Bone marrow (tissue), 2 donors: ENCODE measurements around the gene BLVRA.
"Not testable (repeated sequence)": the region's sequence is repeated elsewhere in the genome, so short reads cannot be mapped to it uniquely, and the experiment has no call there.

ENCODE experiments used
- DNase-seq, 2 donors: peaks; one replicate each; lab custom pipeline; 2025; lab: John Stamatoyannopoulos, UW

Gene BLVRA

DNA sequence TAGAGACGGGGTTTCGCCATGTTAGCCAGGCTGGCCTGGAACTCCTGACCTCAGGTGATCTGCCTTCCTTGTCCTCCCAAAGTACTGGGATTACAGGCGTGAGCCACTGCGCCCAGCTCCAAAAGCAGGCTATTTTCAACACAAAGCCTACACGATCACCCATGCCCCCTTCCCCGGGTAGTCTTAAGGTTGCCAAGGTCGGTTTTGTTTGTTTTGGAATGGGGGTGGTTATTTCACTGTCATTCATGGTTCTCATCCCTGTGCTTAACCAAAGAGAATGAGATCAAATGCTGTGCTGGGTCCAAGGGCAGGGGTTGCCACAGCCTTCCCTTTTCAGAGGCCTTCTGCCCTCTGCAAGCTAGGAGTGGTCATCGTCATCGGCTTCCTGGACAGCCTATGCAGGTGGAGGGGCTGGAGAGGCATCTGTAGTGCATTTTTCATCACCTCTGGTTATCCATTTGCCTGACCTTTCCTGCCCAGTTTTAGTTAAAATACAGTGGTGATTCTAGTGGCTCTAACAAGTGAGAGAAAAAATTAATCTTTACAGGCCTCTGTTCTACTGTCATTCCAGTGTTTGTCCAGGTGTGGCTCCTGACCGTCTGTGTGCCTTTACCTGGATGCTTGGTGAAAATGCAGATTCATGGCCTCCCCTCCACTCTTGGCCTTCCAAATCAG is 11.4 kb downstream of the BLVRA start:
- no peak for DNase-seq

- DNase-seq: no peak
Observed at GRCh38 chr7:43771128-43771527, 12.6 kb downstream of the BLVRA start.

DNA sequence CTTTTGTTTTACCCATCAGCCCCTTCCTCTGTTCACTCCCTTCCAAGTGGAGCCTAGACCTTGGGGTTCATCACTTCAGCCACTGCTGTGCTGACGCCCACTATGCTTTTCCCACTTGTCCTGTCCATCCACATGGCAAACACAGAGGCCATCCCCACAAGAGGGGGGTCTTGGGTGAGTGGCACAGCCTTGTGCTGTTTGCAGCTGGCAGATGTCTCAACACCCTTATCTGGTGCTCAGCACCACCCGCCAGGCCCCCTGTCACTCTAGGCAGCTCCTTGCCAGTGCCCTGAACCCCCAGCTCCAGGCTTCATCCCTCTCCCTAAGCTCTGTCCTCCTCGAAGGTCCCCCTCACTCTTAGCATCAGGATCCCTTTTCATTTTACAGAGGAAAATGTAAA is 13.1 kb downstream of the BLVRA start:
- DNase-seq: no peak

DNA sequence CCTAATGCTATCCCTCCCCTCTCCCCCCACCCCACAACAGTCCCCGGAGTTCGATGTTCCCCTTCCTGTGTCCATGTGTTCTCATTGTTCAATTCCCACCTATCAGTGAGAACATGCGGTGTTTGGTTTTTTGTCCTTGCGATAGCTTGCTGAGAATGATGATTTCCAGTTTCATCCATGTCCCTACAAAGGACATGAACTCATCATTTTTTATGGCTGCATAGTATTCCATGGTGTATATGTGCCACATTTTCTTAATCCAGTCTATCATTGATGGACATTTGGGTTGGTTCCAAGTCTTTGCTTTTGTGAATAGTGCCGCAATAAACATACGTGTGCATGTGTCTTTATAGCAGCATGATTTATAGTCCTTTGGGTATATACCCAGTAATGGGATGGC is 14.8 kb downstream of the BLVRA start:
- DNase-seq: not testable (repeated sequence)

DNA sequence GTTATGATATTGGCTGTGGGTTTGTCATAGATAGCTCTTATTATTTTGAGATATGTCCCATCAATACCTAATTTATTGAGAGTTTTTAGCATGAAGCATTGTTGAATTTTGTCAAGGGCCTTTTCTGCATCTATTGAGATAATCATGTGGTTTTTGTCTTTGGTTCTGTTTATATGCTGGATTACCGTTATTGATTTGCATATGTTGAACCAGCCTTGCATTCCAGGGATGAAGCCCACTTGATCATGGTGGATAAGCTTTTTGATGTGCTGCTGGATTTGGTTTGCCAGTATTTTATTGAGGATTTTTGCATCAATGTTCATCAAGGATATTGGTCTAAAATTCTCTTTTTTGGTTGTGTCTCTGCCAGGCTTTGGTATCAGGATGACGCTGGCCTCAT is 16.8 kb downstream of the BLVRA start:
- not testable (repeated sequence) for DNase-seq

GRCh38 chr7:43778293-43779044 is 20.0 kb downstream of the BLVRA start:
- not testable (repeated sequence) for DNase-seq

- no peak for DNase-seq
Observed at GRCh38 chr7:43779045-43779812, 20.7 kb downstream of the BLVRA start.

- no peak for DNase-seq
Observed at GRCh38 chr7:43781726-43782607, 23.5 kb downstream of the BLVRA start.

GRCh38 chr7:43782768-43783555 is 24.5 kb downstream of the BLVRA start:
- DNase-seq: no peak

DNA sequence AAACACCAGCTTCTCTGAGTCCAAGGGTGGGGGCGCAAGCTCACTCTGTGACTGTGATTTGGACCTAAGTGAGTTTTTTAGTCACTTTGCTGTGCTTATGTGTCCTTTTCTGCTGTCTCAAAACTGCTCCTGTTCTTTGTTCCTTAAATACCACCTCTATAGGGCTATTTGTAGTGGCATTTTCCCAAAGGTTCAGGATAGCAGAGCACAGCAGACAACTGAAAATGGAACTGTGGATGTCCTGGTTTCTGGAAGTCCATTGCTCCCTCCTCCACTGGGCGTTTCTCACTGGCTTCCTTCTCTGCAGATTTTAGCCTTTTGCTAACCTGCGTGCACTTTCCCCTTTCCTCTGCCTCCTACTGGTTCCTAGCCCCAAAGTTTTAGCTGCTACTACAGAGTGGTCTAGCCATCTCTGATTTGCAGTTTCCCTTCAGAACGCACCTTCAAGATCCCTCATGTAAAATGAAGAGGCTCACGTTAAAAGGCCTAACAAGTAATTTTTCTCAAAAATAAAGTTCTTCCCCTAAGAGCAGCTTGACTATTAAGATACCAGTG is 25.6 kb downstream of the BLVRA start:
- no peak for DNase-seq

DNA sequence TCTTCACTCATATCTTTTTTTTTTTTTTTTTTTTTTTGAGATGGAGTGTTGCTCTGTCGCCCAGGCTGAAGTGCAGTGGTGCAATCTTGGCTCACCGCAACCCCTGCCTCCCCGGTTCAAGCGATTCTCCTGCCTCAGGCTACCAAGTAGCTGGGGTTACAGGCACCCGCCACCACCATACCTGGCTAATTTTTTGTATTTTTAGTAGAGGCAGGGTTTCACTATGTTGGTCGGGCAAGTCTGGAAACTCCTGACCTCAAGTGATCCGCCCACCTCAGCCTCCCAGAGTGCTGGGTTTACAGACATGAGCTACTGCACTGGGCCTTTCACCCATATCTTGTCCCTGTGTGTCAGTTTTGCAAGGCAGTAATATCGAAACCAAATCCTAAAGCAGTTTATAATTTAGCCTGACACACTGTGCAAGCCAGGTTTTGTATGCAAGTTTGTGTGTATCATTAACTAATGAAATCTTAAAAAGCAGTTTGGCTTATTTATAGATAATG is 26.2 kb downstream of the BLVRA start:
- DNase-seq: not testable (repeated sequence)

DNA sequence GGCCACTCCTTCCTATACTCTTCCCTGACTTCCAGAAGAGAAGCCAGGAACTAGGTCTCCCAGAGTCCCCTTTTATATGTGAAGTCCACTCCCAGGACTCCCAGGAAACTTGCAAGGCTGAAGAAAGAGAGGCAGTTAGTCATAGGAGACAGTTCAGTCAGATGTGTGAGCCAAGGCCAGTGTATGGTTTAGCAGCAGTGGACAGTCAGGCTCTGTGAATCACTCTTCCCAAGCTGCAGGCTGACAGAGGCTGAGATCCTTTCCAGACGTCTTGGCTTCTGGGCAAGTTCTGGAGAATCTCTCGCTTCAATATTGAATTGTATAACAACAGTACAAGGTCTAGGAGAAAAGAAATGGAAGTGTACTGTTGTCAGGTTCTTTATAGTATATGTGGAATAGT is 26.9 kb downstream of the BLVRA start:
- DNase-seq: no peak

GRCh38 chr7:43787771-43788170 is 29.3 kb downstream of the BLVRA start:
- no peak for DNase-seq

DNA sequence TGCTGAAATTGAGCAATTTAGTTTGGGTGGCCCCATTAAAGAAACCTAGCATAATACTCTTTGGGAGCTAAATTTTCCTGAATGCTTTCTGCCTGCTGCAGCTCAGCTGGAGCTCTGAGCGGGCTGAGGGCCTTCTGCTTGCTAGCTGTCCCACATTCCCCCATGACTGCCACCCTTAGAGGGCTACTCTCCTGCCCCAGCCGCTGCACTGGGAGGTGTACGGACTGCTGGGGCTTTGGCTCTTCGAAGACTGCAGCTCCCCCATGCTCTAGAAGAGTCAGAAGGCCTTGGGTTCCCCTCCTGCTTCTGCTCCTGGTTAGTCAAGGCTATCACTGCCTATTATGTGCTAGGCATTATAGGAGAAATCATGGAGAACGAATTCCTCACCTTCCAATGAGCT is 31.5 kb downstream of the BLVRA start:
- no peak for DNase-seq

- no peak for DNase-seq
Observed at GRCh38 chr7:43790834-43791233, 32.4 kb downstream of the BLVRA start.

- peak in 1 of 2 donors; percentile 55 for DNase-seq
Observed at GRCh38 chr7:43791665-43792064, 33.2 kb downstream of the BLVRA start.

DNA sequence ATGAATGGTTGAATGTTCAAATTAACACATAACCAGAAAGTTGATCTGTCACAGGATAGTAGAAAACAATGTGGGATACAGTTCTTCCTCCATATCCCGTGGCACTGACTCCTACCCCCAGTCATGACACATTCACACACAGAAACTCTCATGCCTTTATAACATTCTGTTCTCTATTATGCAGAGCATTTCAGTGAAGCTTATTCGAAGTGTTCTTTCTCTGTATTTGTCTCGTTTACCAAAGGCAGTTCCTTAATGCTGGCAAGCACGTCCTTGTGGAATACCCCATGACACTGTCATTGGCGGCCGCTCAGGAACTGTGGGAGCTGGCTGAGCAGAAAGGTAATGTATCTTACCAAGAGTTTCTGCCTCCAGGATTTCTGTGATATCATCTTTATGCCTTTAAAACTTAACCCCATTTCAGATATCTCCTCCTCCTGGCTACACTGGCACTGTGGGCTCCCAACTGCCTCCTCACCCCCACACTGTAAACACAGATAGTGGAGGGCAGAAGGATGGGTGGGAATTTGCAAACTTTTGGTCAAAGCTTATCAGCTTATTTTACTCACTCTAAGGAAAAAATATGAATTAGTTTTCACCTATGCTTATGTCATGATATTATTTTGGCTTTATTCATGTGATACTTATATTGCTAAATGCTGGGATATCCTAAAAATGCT is 34.1 kb downstream of the BLVRA start:
- no peak for DNase-seq

DNA sequence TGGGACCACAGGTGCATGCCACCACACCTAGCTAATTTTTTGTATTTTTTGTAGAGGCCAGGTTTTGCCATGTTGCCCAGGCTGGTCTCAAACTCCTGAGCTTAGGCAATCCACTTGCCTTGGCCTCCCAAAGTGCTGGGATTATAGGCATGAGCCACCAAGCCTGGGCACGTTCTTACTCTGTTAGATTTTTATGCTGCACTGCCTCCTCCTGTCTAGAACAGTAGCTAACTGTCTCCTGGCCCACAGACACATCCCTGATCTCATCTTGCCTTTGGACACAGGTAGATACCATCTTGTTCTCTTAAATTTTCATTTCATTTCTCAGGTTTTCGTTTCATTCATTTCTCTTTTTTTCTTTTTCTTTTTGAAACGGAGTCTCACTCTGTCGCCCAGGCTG is 41.1 kb downstream of the BLVRA start:
- DNase-seq: no peak

GRCh38 chr7:43803865-43804264 is 45.4 kb downstream of the BLVRA start:
- no peak for DNase-seq

GRCh38 chr7:43808410-43808809 is 49.9 kb downstream of the BLVRA start:
- no peak for DNase-seq
